Activated T-helper 9 cell treated with anti-CD3 and anti-CD28 coated beads, Interleukin-2, amount 50 U/mL, for 16 hours (primary cell): ENCODE data around the gene MRPS34.
"Not testable (repeated sequence)": the region's sequence is repeated elsewhere in the genome, so short reads cannot be mapped to it uniquely, and the experiment has no call there.

Experiments
- DNase-seq: peaks from one replicate; pipeline ENCODE4 v3.0.0-alpha.2; 2020; ENCODE audit warnings: low read depth

MRPS34 gene

DNA sequence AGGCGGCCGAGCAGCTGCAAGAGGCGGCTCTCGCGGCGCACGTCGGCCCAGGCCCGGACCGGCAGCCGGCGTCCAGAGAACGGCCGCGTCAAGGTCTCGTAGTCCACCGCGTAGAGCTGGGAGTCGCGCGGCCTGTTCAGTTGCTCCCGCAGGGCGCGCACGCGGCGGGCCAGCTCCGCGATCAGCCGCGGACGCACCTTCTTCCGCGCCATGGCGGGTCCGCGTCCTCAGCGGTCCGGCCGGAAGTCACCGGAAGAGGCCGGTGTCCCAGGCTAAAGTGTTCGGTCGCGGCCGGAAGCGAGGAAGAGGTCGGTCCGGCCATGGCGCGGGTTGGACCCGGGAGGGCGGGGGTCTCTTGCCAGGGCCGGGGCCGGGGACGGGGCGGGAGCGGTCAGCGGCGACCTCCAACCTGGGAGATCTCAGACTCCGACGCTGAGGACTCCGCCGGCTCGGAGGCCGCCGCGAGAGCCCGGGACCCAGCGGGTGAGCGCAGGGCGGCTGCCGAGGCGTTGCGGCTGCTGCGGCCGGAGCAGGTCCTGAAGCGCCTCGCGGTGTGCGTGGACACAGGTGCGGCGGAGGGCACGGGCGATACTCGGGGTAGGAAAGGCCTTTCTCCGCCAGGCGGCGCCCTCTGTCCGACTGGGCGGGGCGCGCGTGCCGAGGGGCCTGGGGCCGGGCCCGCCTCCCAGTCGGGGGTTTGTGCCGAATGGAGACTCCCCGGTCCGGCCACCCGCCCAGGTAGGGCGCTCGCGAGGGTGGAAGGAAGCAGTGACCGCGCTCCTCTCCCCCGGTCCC is at the start of gene MRPS34:
MRPS34 (minus strand) TSS at position 227 of the 795 bp plus-strand sequence; CDS start at position 212, 15 bp downstream.
- peak; percentile 70 for DNase-seq

DNA sequence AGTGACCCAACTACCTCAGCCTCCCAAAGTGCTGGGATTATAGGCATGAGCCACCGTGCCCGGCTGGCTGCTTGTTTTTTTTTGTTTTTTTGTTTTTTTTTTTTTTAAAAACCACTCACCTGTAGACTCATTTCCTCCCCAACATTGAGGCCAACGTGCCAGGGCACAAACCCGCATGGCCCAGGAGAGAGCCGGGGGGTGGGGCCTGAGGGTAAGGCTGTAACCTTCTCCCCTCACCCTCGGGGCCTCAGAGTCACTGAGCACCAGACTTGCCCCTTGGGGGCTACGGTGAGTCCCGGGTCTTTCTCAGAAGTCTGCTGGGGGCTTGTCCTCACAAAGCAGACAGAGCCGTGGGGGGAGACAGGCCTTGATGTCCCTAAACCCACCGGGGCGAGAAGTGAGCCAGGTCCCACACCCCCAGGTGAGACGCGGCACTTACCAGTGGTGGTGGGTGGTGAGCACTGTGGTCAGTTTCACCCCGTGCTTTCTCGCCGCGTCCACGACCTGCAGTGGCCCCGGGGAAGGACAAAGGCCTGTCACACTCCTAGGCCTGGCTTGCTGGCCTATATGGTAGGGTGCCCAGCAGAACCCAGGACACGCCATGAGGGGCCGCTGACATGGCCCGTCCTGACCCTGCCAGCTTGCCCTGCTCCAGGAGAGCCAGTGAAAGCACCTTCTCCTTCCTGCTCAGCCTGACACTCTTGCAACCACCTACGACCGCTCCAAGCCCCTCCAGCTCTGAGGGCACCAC is 49.1 kb upstream of the MRPS34 start:
- no peak for DNase-seq

DNA sequence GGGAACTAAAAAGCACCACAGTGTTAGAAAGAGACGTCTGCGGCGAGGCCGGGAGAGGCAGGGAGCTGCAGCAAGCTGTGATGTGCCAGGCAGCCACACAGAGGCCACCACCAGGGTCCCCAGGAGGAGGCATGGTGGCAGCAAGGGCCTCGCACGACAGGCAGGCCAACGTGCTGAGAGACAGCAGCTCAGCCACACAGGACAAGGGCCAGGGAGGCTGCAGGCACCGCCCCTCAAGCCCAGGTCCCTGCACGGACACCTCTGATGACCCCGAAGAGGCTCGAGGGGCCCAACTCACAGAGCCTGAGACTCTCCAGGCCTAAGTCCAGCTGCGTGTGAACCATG is 48.0 kb upstream of the MRPS34 start:
- DNase-seq: no peak

DNA sequence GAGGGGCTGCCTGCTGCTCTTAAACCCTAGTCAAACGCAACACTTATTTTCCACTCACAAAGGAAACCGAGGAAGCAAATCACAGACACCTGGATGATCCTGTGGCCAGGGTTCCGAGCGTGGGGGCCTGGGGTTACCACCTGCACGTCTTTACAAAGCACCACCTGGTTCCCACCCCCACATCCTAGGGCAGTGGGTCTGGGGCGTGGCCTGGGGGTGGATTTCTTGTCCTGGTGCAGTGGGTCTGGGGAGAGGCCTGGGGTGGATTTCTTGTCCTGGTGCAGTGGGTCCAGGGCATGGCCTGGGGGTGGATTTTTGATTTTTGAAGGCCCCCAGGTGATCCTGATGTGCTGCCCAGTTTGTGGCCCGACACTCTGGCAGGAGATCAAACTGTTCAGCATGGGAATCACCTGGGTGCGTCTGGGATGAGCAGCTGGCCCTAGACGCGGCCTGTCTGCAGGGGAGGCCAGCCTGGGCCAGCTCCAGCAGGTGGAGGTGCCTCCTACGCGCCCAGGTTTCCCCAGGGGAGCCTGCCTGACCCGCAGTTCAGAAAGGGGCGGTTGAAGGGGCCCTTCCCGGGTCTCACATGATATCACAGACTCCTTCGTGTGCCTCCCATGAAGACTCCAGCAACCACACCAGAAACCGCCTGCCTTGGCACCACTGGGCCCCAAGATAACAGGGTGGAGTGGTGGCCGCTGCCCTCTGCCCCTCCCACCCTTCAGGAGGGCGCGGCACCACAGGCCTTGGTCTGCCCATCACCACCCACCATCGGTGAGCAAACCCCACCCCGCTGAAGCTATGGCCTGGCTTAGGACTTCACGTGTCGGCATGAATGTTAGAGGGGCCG is 47.4 kb upstream of the MRPS34 start:
- DNase-seq: no peak

DNA sequence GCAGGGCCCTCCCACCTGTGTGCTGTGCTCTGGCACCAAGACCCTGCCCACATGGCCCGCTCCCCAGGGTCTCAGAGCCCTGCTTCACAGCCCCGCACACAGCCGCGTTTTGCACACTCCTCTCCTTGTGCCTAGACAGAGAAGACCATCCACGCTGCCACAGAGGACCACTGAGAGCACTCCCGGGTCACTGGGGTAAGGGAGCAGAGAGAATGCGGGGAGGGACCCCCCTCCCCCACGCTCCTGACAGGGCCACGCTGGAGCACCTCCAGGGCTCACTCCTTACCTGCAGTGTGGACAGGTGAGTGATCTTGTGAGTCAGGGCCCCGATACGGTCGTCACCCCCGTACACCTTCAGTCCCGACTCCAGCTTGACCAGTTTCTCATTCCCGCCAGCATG is 46.7 kb upstream of the MRPS34 start:
- no peak for DNase-seq

DNA sequence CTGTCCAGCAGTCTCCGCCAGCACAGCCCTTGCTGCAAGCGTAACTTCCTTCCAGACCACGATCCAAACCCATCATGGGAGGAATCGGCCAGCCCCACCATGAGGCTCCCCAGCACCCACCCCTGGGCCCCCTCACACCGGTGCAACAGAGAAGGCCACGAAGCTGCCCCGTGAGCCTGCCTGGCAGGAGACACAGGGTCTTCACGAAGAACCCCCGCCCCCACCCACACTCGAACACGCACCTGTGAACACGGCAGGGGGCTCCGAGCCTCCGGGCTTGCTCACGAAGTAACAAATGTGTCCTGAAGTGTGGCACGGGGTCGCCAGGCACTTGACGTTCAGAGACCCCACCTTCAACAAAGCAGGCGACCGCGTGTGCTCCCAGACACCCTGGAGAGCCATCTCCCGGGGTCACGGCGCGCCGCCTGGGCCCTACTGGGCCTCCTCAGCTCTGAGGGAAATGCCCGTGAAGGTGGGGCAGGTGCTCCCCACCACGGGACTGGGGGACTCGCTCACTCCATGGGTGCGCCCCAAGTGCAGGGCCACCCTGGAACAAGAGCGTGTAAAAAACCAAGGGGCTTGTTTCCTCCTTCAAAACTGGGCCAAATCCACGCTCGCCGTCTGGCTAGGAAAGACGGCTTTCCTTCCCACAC is 46.1 kb upstream of the MRPS34 start:
- DNase-seq: no peak

DNA sequence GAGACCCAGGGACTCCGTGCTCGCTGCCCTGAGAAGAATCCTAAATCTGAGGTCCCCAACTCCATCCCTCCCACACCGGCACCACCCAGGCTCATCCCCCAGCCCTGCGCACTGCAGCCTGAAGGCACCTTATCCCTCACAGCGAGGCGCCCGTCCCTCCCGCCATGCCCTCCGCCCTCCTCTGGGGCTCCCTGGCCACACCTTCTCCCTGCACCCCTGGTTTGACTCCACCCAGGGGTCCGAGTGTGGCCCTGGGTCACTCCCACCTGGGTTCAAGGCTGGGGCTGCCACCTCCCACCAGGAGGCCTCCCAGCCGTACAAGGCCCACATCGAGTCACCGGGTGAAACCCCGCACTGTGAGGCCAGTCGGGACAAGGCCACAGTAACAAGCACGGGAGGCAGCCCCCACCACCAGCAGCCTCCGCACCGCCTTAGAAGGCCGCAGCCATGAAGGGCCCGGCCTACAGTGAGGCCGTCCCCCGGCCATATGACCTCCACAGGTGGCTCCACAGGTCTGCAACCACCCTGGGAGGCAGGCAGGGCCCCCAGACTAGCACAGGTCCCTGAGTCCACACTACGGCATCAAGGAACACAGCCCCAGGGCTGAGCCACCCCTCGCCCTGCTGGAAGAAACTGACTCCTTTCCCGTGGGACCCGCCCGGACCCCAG is 45.4 kb upstream of the MRPS34 start:
- DNase-seq: no peak

DNA sequence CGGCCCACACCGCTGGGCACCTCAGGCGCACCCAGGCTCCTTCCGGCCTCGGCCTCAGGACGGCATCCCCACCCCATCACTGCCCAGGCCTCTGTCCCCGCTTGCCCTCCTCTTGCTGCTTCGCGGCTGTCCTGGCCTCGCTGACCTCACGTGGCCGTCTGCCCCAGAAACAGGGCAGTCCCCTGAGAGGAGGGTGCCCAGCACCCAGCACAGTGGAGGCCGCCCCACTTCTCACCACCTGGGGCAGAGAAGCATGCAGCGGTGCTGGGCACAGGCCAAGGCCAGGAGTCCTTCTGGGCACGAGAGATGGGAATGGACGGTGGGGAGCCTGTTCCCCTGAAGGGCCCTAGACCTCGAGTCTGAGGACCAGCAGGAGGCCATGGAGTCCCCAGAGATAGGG is 44.8 kb upstream of the MRPS34 start:
- no peak for DNase-seq

DNA sequence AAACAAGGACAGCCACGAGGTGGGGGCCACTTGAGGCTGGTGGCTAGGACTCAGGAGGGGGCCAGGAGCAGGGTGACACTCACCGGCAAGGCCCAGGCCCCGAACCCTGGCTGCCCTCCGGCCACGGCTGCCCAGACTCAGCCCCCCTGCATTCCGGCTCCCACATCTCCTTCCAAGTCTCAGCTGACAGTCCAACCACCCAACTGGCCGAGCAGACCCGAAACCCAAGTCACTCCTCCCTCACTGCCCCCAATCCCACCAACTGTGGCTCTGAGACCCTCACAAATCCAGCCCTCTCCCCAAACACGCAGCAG is 44.3 kb upstream of the MRPS34 start:
- DNase-seq: no peak

DNA sequence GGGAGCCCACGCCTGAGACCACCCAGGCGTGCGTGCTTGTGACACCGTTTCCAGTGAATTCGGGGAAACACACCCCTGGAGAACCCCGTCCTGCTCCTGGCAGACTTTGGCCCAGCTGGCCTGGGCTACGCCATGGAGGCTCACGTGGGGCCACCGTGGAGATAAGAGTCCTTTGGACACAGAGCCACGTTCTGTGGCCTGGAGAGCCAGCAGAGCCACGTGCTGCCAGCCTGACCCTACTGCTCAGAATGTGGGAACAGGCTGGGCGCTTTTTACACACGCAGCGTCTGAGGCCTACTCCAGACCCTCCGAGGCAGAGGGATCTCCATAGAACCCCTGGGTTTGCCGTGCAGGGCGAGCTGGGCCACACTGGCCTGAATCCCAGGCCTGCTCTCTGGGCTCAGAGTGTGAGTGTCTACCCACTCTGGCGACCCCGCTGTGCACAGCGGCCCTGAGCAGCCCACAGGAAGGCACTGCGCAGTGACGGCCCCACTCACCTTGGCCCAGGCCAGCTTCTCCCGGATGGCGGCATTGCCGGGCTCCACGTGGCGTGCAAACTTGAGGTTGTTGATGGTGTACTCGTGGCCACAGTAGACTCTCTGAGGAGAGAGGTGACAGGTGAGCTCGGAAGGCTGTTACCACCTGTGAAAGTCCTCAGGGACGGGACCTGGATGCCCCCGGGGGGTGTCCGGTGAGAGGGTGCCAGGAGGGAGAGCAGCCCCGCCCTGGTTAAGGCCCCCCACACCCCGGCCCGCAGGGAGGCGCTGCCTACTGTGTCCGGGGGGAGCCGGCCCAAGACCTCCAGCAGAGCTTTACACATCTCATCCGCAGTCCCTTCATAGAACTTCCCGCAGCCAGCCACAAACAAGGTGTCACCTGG is 43.7 kb upstream of the MRPS34 start:
- DNase-seq: no peak

DNA sequence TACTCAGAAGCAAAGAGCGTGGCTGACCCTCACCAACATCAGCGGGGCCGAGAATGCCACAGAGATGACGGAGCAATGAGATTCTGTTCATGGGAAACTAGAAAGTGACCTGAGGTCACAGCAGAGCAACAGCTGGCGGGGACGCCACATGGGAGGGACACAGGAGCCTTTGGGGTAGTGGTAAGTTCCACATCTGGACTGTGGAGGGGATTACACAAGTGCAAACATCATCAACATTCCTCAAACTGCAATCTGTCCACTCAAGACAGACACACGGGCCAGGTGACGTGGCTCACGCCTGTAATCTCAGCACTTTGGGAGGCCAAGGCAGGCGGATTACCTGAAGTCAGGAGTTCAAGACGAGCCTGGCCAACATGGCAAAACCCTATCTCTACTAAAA is 42.5 kb upstream of the MRPS34 start:
- no peak for DNase-seq

DNA sequence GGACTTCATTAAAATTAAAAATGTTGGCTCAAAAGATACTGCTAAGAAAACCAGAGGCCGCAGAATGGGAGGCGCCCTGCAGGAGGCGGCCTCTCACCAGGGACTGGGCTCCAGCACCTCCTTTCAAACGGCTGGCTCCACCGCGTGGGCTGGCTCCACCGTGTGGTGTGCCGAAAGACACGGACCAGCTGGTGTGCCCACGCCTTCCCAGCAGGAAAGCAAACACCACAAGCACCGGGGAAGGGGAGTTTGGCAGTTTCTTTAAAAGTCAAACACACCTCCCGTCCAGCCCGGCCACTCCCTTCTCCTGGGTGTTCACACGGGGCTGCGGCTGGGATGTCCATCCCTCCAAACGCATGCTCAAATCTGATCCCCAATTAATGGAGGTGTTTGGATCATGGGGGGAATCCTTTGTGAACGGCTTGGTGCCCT is 39.8 kb upstream of the MRPS34 start:
- peak; percentile 16 for DNase-seq

DNA sequence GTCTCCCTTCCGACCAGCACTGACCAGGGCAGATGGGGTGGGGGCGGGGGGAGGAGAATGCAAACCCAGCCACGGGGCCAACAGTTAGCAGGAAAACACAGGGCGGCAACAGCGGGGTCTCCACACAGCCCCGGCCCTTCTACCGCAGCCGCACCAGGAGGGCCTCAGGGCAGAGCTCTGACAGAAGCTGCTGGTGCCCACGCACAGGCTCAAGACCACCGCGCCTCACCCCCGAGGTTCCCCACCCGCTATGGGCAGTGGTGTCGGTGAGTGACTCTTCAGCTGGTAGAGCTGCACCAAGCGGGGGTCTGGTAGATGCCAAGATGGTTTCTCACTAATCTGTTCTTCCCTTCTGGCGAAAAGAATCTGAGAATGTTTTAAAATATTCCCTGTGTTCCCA is 37.6 kb upstream of the MRPS34 start:
- DNase-seq: no peak

DNA sequence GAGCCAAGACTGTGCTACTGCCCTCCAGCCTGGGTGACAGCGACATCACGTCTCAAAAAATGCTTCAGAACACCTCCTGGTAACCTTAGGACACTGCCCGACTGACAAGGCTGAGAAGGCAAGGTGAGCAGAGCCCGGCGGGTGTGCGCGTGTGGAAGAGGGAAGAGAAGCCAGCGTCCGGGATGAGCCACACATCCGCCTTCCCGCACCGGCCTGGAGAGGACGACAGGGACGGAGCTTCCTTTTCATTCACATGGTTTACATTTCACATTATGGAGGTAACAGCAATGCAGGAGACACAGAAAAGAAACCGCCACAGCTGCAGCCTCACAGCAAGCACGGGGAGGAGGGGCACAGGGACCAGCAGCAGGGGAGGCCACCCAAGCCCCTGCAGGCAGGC is 37.2 kb upstream of the MRPS34 start:
- DNase-seq: no peak

DNA sequence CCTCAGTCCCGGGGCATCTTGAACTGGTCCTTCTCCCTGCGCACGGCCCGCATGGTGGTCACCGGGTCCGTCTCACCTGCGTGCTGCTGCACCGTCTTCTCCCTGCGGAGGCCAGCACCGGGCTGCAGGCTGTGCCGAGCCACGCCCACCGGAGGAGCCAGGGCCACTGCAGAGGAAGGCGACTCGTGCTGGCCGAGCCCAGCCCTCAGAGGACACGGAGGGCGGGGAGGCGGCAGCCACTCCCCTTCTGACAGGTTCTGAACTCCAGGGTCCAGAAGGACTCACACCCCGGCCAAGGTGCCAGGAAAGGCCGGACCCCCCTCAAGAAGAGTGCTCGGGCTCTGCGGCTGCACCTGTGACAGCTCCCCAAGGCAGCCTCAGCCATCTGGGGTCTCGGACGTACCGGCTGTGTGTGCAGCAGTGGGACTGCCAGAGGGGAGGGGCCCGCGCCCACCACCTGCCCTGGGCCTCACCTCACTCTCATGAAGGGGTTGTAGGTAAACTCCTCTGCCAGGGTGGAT is 36.4 kb upstream of the MRPS34 start:
- DNase-seq: no peak

DNA sequence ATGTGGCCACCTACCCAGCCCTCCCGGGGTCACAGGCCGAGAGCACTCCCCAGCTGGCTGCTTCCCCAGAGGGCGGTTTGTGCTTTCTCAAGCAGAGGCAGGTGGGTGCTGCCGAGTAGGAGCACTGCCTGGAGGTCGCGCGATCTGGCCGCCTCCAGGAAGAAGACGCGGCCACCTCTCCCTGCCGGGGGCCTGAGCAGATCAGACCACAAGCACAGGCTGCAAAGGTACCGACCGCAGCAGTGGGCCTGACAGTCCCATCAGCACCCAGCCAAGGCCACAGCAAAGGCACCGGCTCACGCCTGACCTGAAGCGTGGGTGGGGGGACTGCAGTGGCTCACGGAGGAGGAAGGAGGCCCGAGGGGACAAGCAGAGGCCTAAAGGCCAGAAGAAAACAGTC is 35.8 kb upstream of the MRPS34 start:
- no peak for DNase-seq

DNA sequence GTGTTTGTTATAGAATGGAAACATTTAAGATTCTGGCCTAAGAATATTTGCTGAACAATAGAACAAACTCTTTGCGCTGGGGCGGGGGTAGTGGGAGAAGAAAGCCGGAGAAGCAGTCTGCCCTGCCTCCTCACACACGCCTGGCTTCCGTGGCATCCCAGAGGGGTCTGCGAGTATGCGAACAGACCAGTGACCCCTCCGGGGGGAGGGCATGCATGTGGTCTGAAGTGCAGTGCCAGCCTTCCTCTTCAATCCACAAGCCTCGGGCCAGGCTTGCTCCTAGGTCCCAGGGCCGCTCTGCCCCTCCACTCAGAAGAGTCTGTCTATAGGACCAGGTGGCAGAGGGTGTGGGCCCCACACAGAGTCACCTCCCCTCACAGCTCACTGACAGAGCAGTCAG is 34.7 kb upstream of the MRPS34 start:
- DNase-seq: no peak

DNA sequence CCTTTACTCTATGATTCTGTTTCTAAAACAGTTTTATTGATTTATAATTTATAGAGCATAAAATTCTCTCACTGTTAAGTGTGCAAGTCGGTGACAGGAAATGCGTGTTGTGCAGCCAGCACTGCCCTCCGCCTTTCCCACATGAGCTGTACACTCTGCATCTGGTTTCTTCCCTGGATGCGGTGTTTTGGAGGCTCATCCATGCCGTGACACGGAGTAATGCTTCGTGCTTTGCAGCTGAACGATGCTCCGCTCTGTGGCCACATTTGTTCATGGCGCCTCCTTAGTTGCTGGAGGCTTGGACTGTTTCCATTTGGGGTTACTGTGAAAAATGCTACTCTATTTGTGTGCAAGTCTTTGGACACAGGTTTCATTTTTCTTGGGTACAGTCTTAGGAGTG is 27.8 kb upstream of the MRPS34 start:
- no peak for DNase-seq

DNA sequence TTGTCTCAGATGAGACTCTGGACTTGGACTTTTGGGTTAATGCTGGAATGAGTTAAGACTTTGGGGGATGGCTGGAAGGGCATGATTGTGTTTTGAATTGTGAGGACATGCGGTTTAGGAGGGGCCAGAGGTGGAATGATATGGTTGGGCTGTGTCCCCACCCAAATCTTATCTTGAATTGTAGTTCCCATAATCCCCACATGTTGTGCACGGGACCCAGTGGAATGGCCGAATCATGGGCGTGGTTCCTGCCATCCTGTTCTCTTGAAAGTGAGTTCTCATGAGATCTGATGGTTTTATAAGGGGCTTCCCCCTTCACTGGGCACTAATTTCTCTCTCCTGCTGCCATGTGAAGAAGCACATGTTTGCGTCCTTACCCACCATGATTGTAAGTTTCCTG is 26.3 kb upstream of the MRPS34 start:
- DNase-seq: not testable (repeated sequence)

DNA sequence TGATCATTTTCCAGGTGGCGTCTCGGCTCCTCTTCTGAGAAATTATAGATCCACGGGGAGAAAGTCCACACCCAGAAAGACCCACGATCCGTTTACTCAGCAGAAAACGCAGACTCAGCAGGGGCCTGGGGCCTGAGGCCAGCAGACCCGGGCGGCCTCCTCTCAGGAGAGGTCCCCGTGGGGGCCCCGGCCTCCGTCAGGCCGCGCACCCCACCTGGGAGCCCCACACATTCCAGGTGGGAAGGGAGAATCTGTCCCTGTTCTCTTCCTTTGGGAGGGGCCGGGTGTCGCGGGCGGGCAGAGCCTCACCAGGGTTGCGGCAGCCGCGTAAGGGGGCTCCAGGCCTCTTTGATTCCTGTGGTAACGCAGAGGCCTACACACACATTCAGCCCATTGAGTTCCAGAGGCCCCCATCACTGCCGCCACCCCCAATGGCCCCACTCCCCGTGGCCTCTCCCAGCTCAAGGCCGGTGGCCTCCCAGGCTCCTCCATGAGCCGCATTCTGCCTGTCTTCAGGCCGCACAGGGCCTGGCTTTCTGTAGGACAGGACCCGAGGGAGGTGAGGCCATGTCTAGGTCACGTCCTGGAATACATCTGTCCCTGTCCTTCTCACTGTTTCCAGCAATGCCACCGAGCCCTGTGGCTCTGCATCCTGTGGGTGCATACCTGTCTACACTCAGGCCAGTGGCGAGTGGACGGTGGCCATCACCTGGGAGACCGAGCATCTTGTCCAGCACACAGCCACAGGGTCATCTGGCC is 22.2 kb upstream of the MRPS34 start:
- DNase-seq: no peak
